PC-3 (cell line): ENCODE data around the gene MAML3. TPM values are rescaled to one million over a fixed set of nuclear protein-coding genes. Genes with fewer than 3 reads are reported as not detected.

Source experiments
- ATAC-seq: fragments of 200-7000 bp; cut with Tn5 transposase; 2 replicates; pipeline ENCODE4 v1.9.1; 2020; ENCODE audit warnings: mild to moderate bottlenecking, moderate library complexity
- BruUV-seq: library from RNA; stranded (reverse); fragments of 400-500 nt; replicated peaks from 2 replicates; lab custom pipeline; 2021; lab: Mats Ljungman, UMichigan
- CTCF ChIA-PET: fragments of 300-600 bp; sonication (Branson Sonifier 250); formaldehyde crosslinking; loops from one replicate; lab custom pipeline; 2022; ENCODE audit warnings: antibody characterized with exemption; lab: Charles Lee
- POLR2A ChIA-PET: fragments of 300-600 bp; sonication (Branson Sonifier 250); formaldehyde crosslinking; loops from one replicate; lab custom pipeline; 2022; ENCODE audit warnings: antibody characterized with exemption; ENCODE audit not compliant: unreplicated experiment; lab: Charles Lee
- DNase-seq: peaks from one replicate; pipeline ENCODE4 v3.0.0-alpha.2; 2015
- H2AFZ ChIP-seq: fragments of 300-600 bp; sonication (generic); 2 replicates; pipeline ENCODE4 v1.6.0; 2016; ENCODE audit warnings: antibody characterized with exemption, low read length
- H3F3A ChIP-seq: fragments of 300-600 bp; sonication (generic); one replicate; pipeline ENCODE4 v1.6.0; 2017; ENCODE audit warnings: antibody characterized with exemption, low read length, control low read depth, mild to moderate bottlenecking; ENCODE audit not compliant: unreplicated experiment
- H3K27ac ChIP-seq: fragments of 300-600 bp; sonication (generic); 2 replicates; pipeline ENCODE4 v1.5.1; 2016; ENCODE audit warnings: mild to moderate bottlenecking, low read length
- H3K27me3 ChIP-seq: fragments of 300-600 bp; sonication (generic); 2 replicates; pipeline ENCODE4 v1.6.1; 2016; ENCODE audit warnings: low read length, mixed read lengths
- H3K36me3 ChIP-seq: fragments of 300-600 bp; sonication (generic); 2 replicates; pipeline ENCODE4 v1.6.1; 2016; ENCODE audit warnings: low read depth, mixed run types, low read length, mixed read lengths
- H3K4me1 ChIP-seq: fragments of 300-600 bp; sonication (generic); 2 replicates; pipeline ENCODE4 v1.5.1; 2016; ENCODE audit warnings: low read length; ENCODE audit not compliant: insufficient read depth
- H3K4me2 ChIP-seq: fragments of 300-600 bp; sonication (generic); 2 replicates; pipeline ENCODE4 v1.6.0; 2016; ENCODE audit warnings: low read length
- H3K4me3 ChIP-seq: fragments of 300-600 bp; sonication (generic); 2 replicates; pipeline ENCODE4 v1.5.1; 2016; ENCODE audit warnings: mild to moderate bottlenecking, low read length, mixed read lengths
- H3K79me2 ChIP-seq: fragments of 300-600 bp; sonication (generic); 2 replicates; pipeline ENCODE4 v1.6.1; 2017; ENCODE audit warnings: low read length, mixed read lengths
- H3K9ac ChIP-seq: fragments of 300-600 bp; sonication (generic); 2 replicates; pipeline ENCODE4 v1.6.0; 2016; ENCODE audit warnings: mild to moderate bottlenecking, low read length
- H3K9me2 ChIP-seq: fragments of 300-600 bp; sonication (generic); replicated peaks from 2 replicates; pipeline ENCODE4 v1.6.1; 2016; ENCODE audit warnings: mixed run types, low read length, mixed read lengths
- H3K9me3 ChIP-seq: fragments of 300-600 bp; sonication (generic); 2 replicates; pipeline ENCODE4 v1.6.1; 2016; ENCODE audit warnings: low read length, mixed read lengths
- H4K20me1 ChIP-seq: fragments of 300-600 bp; sonication (generic); 2 replicates; pipeline ENCODE4 v1.6.1; 2016; ENCODE audit warnings: low read length, mixed read lengths
- EZH2 ChIP-seq: fragments of 300-600 bp; sonication (generic); IDR thresholded peaks from one replicate; pipeline ENCODE4 v1.6.1; 2017; ENCODE audit warnings: antibody characterized with exemption, mild to moderate bottlenecking, low read length; ENCODE audit not compliant: unreplicated experiment
- EZH2phosphoT487 ChIP-seq: fragments of 300-600 bp; sonication (generic); IDR thresholded peaks from 2 replicates; pipeline ENCODE4 v1.6.1; 2018; ENCODE audit warnings: mild to moderate bottlenecking, antibody characterized with exemption, low read length, borderline replicate concordance
- intact Hi-C: fragments of 100-400 bp; cut with micrococcal nuclease; formaldehyde crosslinking; loops from 2 replicates; pipeline ENCODE4 v1.9.0; 2023
- total RNA-seq: library from RNA; depleted of rRNA; stranded (reverse); fragments of >200 nt; gene quantifications from 2 replicates; pipeline ENCODE4 v1.2.3, GENCODE V29; 2014
- TF ChIP-seq, protein P1 (sequence below): fragments of 300-600 bp; sonication (generic); conservative IDR thresholded peaks from 2 replicates; pipeline ENCODE4 v1.5.1; 2017; ENCODE audit warnings: antibody characterized with exemption, low read depth, mild to moderate bottlenecking, low read length

MAML3 gene
- total RNA-seq, 1 experiment from 2014 or later, result 4.3 TPM

GRCh38 chr4:139977838-139978609 is 176.0 kb downstream of the MAML3 start:
- no peaks in the 10 kb centered on the region for H3K9me3 ChIP-seq
- ChIA-PET CTCF (no interaction called here), POLR2A (no interaction called here)
- intact Hi-C loops, result no loop called here
- no peak overlapping the region for H3K4me2 ChIP-seq
- no peaks in the 10 kb centered on the region for H3K9me2 ChIP-seq
- no TSS peak for BruUV-seq
- no peak overlapping the region for H3K27ac ChIP-seq
- H4K20me1 ChIP-seq, result no peaks in the 10 kb centered on the region
- no peaks in the 10 kb centered on the region for H3K36me3 ChIP-seq
- H2AFZ ChIP-seq, result no peak overlapping the region
- H3K4me3 ChIP-seq, result no peak overlapping the region
- no peaks in the 10 kb centered on the region for H3K79me2 ChIP-seq
- H3K4me1 ChIP-seq, result 0 out of 2 replicates have a peak, but pooled peaks cover 6% of the 10 kb centered on the region
- no peaks in the 10 kb centered on the region for H3K27me3 ChIP-seq
- H3F3A ChIP-seq, result no peaks in the 10 kb centered on the region
- no peak overlapping the region for H3K9ac ChIP-seq
- TF ChIP-seq, protein P1, sequence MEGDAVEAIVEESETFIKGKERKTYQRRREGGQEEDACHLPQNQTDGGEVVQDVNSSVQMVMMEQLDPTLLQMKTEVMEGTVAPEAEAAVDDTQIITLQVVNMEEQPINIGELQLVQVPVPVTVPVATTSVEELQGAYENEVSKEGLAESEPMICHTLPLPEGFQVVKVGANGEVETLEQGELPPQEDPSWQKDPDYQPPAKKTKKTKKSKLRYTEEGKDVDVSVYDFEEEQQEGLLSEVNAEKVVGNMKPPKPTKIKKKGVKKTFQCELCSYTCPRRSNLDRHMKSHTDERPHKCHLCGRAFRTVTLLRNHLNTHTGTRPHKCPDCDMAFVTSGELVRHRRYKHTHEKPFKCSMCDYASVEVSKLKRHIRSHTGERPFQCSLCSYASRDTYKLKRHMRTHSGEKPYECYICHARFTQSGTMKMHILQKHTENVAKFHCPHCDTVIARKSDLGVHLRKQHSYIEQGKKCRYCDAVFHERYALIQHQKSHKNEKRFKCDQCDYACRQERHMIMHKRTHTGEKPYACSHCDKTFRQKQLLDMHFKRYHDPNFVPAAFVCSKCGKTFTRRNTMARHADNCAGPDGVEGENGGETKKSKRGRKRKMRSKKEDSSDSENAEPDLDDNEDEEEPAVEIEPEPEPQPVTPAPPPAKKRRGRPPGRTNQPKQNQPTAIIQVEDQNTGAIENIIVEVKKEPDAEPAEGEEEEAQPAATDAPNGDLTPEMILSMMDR, result no peak
- TF ChIP-seq EZH2 (no peak), EZH2phosphoT487 (no peak)
- ATAC-seq (no peak), DNase-seq (no peak)

- Histone ChIP-seq H3K36me3 (no peaks in the 10 kb centered on the region), H3K4me3 (no peak overlapping the region), H3K9me3 (no peaks in the 10 kb centered on the region), H3K9me2 (no peaks in the 10 kb centered on the region), H3K27me3 (no peaks in the 10 kb centered on the region), H3K4me1 (0 out of 2 replicates have a peak, but pooled peaks cover 6% of the 10 kb centered on the region), H3K9ac (no peak overlapping the region), H3K4me2 (peak overlapping the region; percentile 42), H3F3A (no peaks in the 10 kb centered on the region), H4K20me1 (no peaks in the 10 kb centered on the region), H3K79me2 (no peaks in the 10 kb centered on the region), H2AFZ (no peak overlapping the region), H3K27ac (no peak overlapping the region)
- ATAC-seq, result no peak
- ChIA-PET POLR2A (no interaction called here), CTCF (no interaction called here)
- DNase-seq, result peak; percentile 47
- BruUV-seq, result no TSS peak
- TF ChIP-seq, protein P1, result no peak
- TF ChIP-seq EZH2phosphoT487 (no peak), EZH2 (no peak)
- intact Hi-C loops, result no loop called here
Measured at GRCh38 chr4:139975830-139976272, 178.1 kb downstream of the MAML3 start.

- ATAC-seq, result no peak
- Histone ChIP-seq H3K4me3 (no peak overlapping the region), H3K9me2 (no peaks in the 10 kb centered on the region), H3K4me1 (0 out of 2 replicates have a peak, but pooled peaks cover 6% of the 10 kb centered on the region), H3F3A (no peaks in the 10 kb centered on the region), H3K79me2 (no peaks in the 10 kb centered on the region), H4K20me1 (no peaks in the 10 kb centered on the region), H3K4me2 (no peak overlapping the region), H3K27me3 (no peaks in the 10 kb centered on the region), H3K36me3 (no peaks in the 10 kb centered on the region), H2AFZ (no peak overlapping the region), H3K9me3 (no peaks in the 10 kb centered on the region), H3K27ac (no peak overlapping the region), H3K9ac (no peak overlapping the region)
- CTCF ChIA-PET, result interaction anchor here (0.6 kb wide), 1 partner anchor 149 kb away, joined by 3 read pairs; no protein-coding TSS in a partner anchor
- BruUV-seq, result no TSS peak
- no peak for DNase-seq
- TF ChIP-seq EZH2 (no peak), EZH2phosphoT487 (no peak)
- TF ChIP-seq, protein P1, result no peak
- POLR2A ChIA-PET, result no interaction called here
- intact Hi-C loops, result no loop called here
Measured at GRCh38 chr4:139973616-139974015, 180.4 kb downstream of the MAML3 start.
